ENCODE results near the gene RXFP3. TPM values are rescaled to one million over a fixed set of nuclear protein-coding genes. Genes with fewer than 3 reads are reported as not detected.
A peak's percentile ranks its signal among the peaks of the same experiment; 100 is the strongest.
"Not testable (repeated sequence)": the region's sequence is repeated elsewhere in the genome, so short reads cannot be mapped to it uniquely, and the experiment has no call there.

RXFP3 gene
- not detected for polyA plus RNA-seq (2013, experiment 1 of 2; ENCODE audit: insufficient read length)
- polyA plus RNA-seq (2013, experiment 2 of 2; ENCODE audit: insufficient read length) = not detected

- DNase-seq = peak; percentile 15
Observed at GRCh38 chr5:33936381-33937016, at the start of gene RXFP3. RXFP3 (plus strand) TSS chr5:33936386; CDS start chr5:33936741, 355 bp downstream.

GRCh38 chr5:33887268-33887667, 48.9 kb upstream of the RXFP3 start:
- no peak for DNase-seq

GRCh38 chr5:33888587-33888986, 47.6 kb upstream of the RXFP3 start:
- peak; percentile 65 for DNase-seq

GRCh38 chr5:33890131-33891032, 45.8 kb upstream of the RXFP3 start:
- peak; percentile 37 for DNase-seq

- no peak for DNase-seq
Observed at GRCh38 chr5:33891446-33891787, 44.8 kb upstream of the RXFP3 start.

- peak; percentile 76 for DNase-seq
Observed at GRCh38 chr5:33891788-33892619, 44.2 kb upstream of the RXFP3 start, which contains the start of gene ADAMTS12. ADAMTS12 (minus strand) TSS chr5:33891990; CDS start chr5:33891856, 134 bp downstream.

- peak; percentile 98 for DNase-seq
Observed at GRCh38 chr5:33892620-33893137, 43.5 kb upstream of the RXFP3 start.

- DNase-seq = peak; percentile 54
Observed at GRCh38 chr5:33894566-33894965, 41.6 kb upstream of the RXFP3 start.

- DNase-seq = peak; percentile 55
Observed at GRCh38 chr5:33901156-33901555, 35.0 kb upstream of the RXFP3 start.

GRCh38 chr5:33903118-33903517, 33.1 kb upstream of the RXFP3 start:
- DNase-seq = no peak

GRCh38 chr5:33905381-33905780, 30.8 kb upstream of the RXFP3 start:
- no peak for DNase-seq

GRCh38 chr5:33906248-33906647, 29.9 kb upstream of the RXFP3 start:
- not testable (repeated sequence) for DNase-seq

- DNase-seq = not testable (repeated sequence)
Observed at GRCh38 chr5:33914844-33915243, 21.3 kb upstream of the RXFP3 start.

GRCh38 chr5:33921002-33921401, 15.2 kb upstream of the RXFP3 start:
- DNase-seq = no peak

GRCh38 chr5:33925278-33925677, 10.9 kb upstream of the RXFP3 start:
- no peak for DNase-seq

GRCh38 chr5:33927685-33928084, 8.5 kb upstream of the RXFP3 start:
- DNase-seq = no peak

GRCh38 chr5:33928283-33928682, 7.9 kb upstream of the RXFP3 start:
- no peak for DNase-seq

GRCh38 chr5:33929925-33930690, 6.1 kb upstream of the RXFP3 start:
- no peak for DNase-seq

- no peak for DNase-seq
Observed at GRCh38 chr5:33931136-33931535, 5.0 kb upstream of the RXFP3 start.

- no peak for DNase-seq
Observed at GRCh38 chr5:33933723-33934169, 2.4 kb upstream of the RXFP3 start.

- peak; percentile 42 for DNase-seq
Observed at GRCh38 chr5:33934176-33934575, 2.0 kb upstream of the RXFP3 start.

GRCh38 chr5:33936004-33936380, 194 bp upstream of the RXFP3 start:
- peak; percentile 57 for DNase-seq

All from fibroblast of skin of abdomen (primary cell).